GM23338 (cell line): ENCODE results near the gene CHRNA5. TPM values are rescaled to one million over a fixed set of nuclear protein-coding genes. Genes with fewer than 3 reads are reported as not detected.

Experiments used
- ATAC-seq: fragments of 200-7000 bp; cut with Tn5 transposase; 3 replicates; pipeline ENCODE4 v1.9.1; 2020
- DNase-seq: peaks from one replicate; pipeline ENCODE4 v3.0.0-alpha.2; 2015; ENCODE audit warnings: low spot score
- H2AFZ ChIP-seq: fragments of 200-600 bp; sonication (generic); 2 replicates; pipeline ENCODE4 v1.8.0; 2016; ENCODE audit warnings: antibody characterized with exemption, mild to moderate bottlenecking, moderate library complexity
- H3F3A ChIP-seq: fragments of 200-600 bp; sonication (generic); replicated peaks from 2 replicates; pipeline ENCODE4 v1.8.0; 2017; ENCODE audit warnings: antibody characterized with exemption, mixed run types, low read depth
- H3K27ac ChIP-seq: fragments of 200-600 bp; sonication (generic); 2 replicates; pipeline ENCODE4 v1.6.1; 2016; ENCODE audit warnings: low read depth
- H3K27me3 ChIP-seq: fragments of 200-600 bp; sonication (generic); 2 replicates; pipeline ENCODE4 v1.8.0; 2016; ENCODE audit warnings: mild to moderate bottlenecking, mixed run types, moderate library complexity; ENCODE audit not compliant: insufficient read depth
- H3K36me3 ChIP-seq: fragments of 200-600 bp; sonication (generic); 2 replicates; pipeline ENCODE4 v1.8.0; 2016; ENCODE audit warnings: mild to moderate bottlenecking; ENCODE audit not compliant: insufficient read depth
- H3K4me1 ChIP-seq: fragments of 200-600 bp; sonication (generic); 2 replicates; pipeline ENCODE4 v1.8.0; 2016; ENCODE audit warnings: mild to moderate bottlenecking, moderate library complexity; ENCODE audit not compliant: insufficient read depth
- H3K4me2 ChIP-seq: fragments of 200-600 bp; sonication (generic); 2 replicates; pipeline ENCODE4 v1.7.1; 2017; ENCODE audit warnings: mixed run types
- H3K4me3 ChIP-seq: fragments of 200-600 bp; sonication (generic); 2 replicates; pipeline ENCODE4 v1.6.1; 2016; ENCODE audit warnings: mixed run types
- H3K79me2 ChIP-seq: fragments of 200-600 bp; sonication (generic); replicated peaks from 2 replicates; pipeline ENCODE4 v1.8.0; 2017; ENCODE audit warnings: mild to moderate bottlenecking; ENCODE audit not compliant: insufficient read depth
- H3K9me2 ChIP-seq: fragments of 200-600 bp; sonication (generic); 2 replicates; pipeline ENCODE4 v1.8.0; 2017; ENCODE audit not compliant: insufficient read depth
- H4K20me1 ChIP-seq: fragments of 200-600 bp; sonication (generic); replicated peaks from 2 replicates; pipeline ENCODE4 v1.8.0; 2017; ENCODE audit warnings: mild to moderate bottlenecking; ENCODE audit not compliant: insufficient read depth
- H3K27ac Mint-ChIP-seq: 2 replicates; pipeline ENCODE4 v1.8.0; 2020; ENCODE audit warnings: inconsistent platforms, mild to moderate bottlenecking, moderate library complexity, mixed read lengths
- H3K27me3 Mint-ChIP-seq: 3 replicates; pipeline ENCODE4 v1.8.0; 2022; ENCODE audit warnings: low read depth, mild to moderate bottlenecking, moderate library complexity, mixed read lengths, inconsistent platforms; ENCODE audit not compliant: insufficient read depth, poor library complexity
- H3K36me3 Mint-ChIP-seq: 3 replicates; pipeline ENCODE4 v1.8.0; 2021; ENCODE audit warnings: low read depth, mild to moderate bottlenecking, inconsistent platforms, moderate library complexity, mixed read lengths
- H3K4me1 Mint-ChIP-seq: 3 replicates; pipeline ENCODE4 v1.8.0; 2020; ENCODE audit warnings: mild to moderate bottlenecking, inconsistent platforms, mixed read lengths
- H3K4me3 Mint-ChIP-seq: 3 replicates; pipeline ENCODE4 v1.8.0; 2021; ENCODE audit warnings: moderate library complexity, mild to moderate bottlenecking, inconsistent platforms, mixed read lengths
- H3K9me3 Mint-ChIP-seq: 3 replicates; pipeline ENCODE4 v1.8.0; 2020; ENCODE audit warnings: moderate library complexity, mild to moderate bottlenecking, inconsistent platforms, mixed read lengths
- CREB1 ChIP-seq: fragments of 250-450 bp; sonication (Bioruptor Pico); IDR thresholded peaks from 2 replicates; pipeline ENCODE4 v1.5.0; 2020; ENCODE audit warnings: low read depth, mild to moderate bottlenecking, moderate library complexity
- CTCF ChIP-seq, 2 experiments: fragments of 200-600 bp in 1 of 2; sonication (generic) in 1 of 2; conservative IDR thresholded peaks; 2 replicates each; pipeline versions ENCODE4 v1.5.1 to v1.6.1; 2016 to 2017; ENCODE audit warnings: antibody characterized with exemption in 2 of 2, low read depth in 2 of 2, mild to moderate bottlenecking in 2 of 2, moderate library complexity in 1 of 2
- ETS1 ChIP-seq: IDR thresholded peaks from 2 replicates; pipeline ENCODE4 v1.6.1; 2016; ENCODE audit warnings: antibody characterized with exemption
- EZH2phosphoT487 ChIP-seq: fragments of 200-600 bp; sonication (generic); IDR thresholded peaks from one replicate; pipeline ENCODE4 v1.8.1; 2018; ENCODE audit warnings: antibody characterized with exemption; ENCODE audit not compliant: unreplicated experiment
- JUNB ChIP-seq: IDR thresholded peaks from one replicate; pipeline ENCODE4 v1.6.1; 2016; ENCODE audit warnings: antibody characterized with exemption; ENCODE audit not compliant: unreplicated experiment
- NANOG ChIP-seq: IDR thresholded peaks from 2 replicates; pipeline ENCODE4 v1.6.1; 2016; ENCODE audit warnings: antibody characterized with exemption, borderline replicate concordance
- POLR2AphosphoS5 ChIP-seq: IDR thresholded peaks from 2 replicates; pipeline ENCODE4 v1.6.1; 2016; ENCODE audit warnings: antibody characterized with exemption, low read depth
- STAT1 ChIP-seq: IDR thresholded peaks from one replicate; pipeline ENCODE4 v1.6.1; 2016; ENCODE audit warnings: antibody characterized with exemption; ENCODE audit not compliant: unreplicated experiment
- ZNF331 ChIP-seq: fragments of 250-450 bp; sonication (Bioruptor Pico); IDR thresholded peaks from 2 replicates; pipeline ENCODE4 v1.5.0; 2020; ENCODE audit warnings: low read depth, mild to moderate bottlenecking, moderate library complexity
- ZNF462 ChIP-seq: fragments of 250-450 bp; sonication (Bioruptor Pico); IDR thresholded peaks from 2 replicates; pipeline ENCODE4 v1.5.0; 2020; ENCODE audit warnings: mild to moderate bottlenecking, moderate library complexity
- polyA plus RNA-seq: library from polyadenylated mRNA; unstranded; fragments of >200 nt; fragmentation: Nextera tagmentation; extraction: Ambion mirVana; gene quantifications from 2 replicates; pipeline ENCODE4 v1.2.1, GENCODE V29; 2016
- total RNA-seq: library from RNA; depleted of rRNA; stranded (reverse); fragments of >200 nt; shearing (Covaris generic); gene quantifications from 2 replicates; pipeline ENCODE4 v1.2.3, GENCODE V29; 2014

CHRNA5 gene
- total and polyA plus RNA-seq, 2 experiments from 2014 or later, result 19.6 to 23.3 TPM

- Mint-ChIP-seq H3K27ac (no peak overlapping the region), H3K36me3 (0 out of 3 replicates have a peak, but pooled peaks cover 2% of the 10 kb centered on the region), H3K9me3 (peaks cover 6% of the 10 kb centered on the region; the same call in 1 of the 3 replicates), H3K4me1 (no peaks in the 10 kb centered on the region), H3K4me3 (no peak overlapping the region), H3K27me3 (no peaks in the 10 kb centered on the region)
- Histone ChIP-seq H3F3A (no peaks in the 10 kb centered on the region), H3K9me2 (no peaks in the 10 kb centered on the region), H2AFZ (no peak overlapping the region), H3K36me3 (no peaks in the 10 kb centered on the region), H3K27me3 (no peaks in the 10 kb centered on the region), H4K20me1 (no peaks in the 10 kb centered on the region), H3K4me3 (no peak overlapping the region), H3K79me2 (no peaks in the 10 kb centered on the region), H3K27ac (no peak overlapping the region), H3K4me1 (no peaks in the 10 kb centered on the region), H3K4me2 (no peak overlapping the region)
- DNase-seq, result no peak
- TF ChIP-seq ZNF331 (CRISPR knock-in tag), result no peak
- TF ChIP-seq EZH2phosphoT487, result no peak
- no peak for TF ChIP-seq JUNB
- TF ChIP-seq POLR2AphosphoS5, result no peak
- no peak for TF ChIP-seq ETS1
- ATAC-seq, result no peak
Measured at GRCh38 chr15:78533331-78533730, 32.0 kb upstream of the CHRNA5 start.

GRCh38 chr15:78536134-78536533 is 29.2 kb upstream of the CHRNA5 start:
- no peaks in the 10 kb centered on the region for H3F3A ChIP-seq
- H3K4me1 ChIP-seq, result 0 out of 2 replicates have a peak, but pooled peaks cover under 1% of the 10 kb centered on the region
- H4K20me1 ChIP-seq, result no peaks in the 10 kb centered on the region
- H3K27ac Mint-ChIP-seq, result no peak overlapping the region
- no peak overlapping the region for H2AFZ ChIP-seq
- H3K27ac ChIP-seq, result no peak overlapping the region
- no peak overlapping the region for H3K4me3 Mint-ChIP-seq
- no peaks in the 10 kb centered on the region; the same call in 2 of the 3 replicates for H3K9me3 Mint-ChIP-seq
- H3K27me3 Mint-ChIP-seq, result peaks cover 6% of the 10 kb centered on the region
- H3K79me2 ChIP-seq, result peaks cover 7% of the 10 kb centered on the region
- no peaks in the 10 kb centered on the region for H3K27me3 ChIP-seq
- no peak for ATAC-seq
- H3K4me3 ChIP-seq, result no peak overlapping the region
- DNase-seq, result no peak
- peaks cover 3% of the 10 kb centered on the region; the same call in 1 of the 2 replicates for H3K9me2 ChIP-seq
- no peak overlapping the region for H3K4me2 ChIP-seq
- H3K4me1 Mint-ChIP-seq, result no peaks in the 10 kb centered on the region
- H3K36me3 Mint-ChIP-seq, result 0 out of 3 replicates have a peak, but pooled peaks cover 3% of the 10 kb centered on the region
- H3K36me3 ChIP-seq, result no peaks in the 10 kb centered on the region
- TF ChIP-seq CTCF (conservative IDR thresholded peaks at IDR 0.05; ENCODE audit: low read depth in 2 of 2), result no peak
- no peak for TF ChIP-seq NANOG
- no peak for TF ChIP-seq ZNF462 (CRISPR knock-in tag)
- TF ChIP-seq JUNB, result no peak
- no peak for TF ChIP-seq ZNF331 (CRISPR knock-in tag)
- TF ChIP-seq STAT1, result no peak
- no peak for TF ChIP-seq EZH2phosphoT487
- TF ChIP-seq CREB1 (CRISPR knock-in tag), result no peak
